Fibroblast of skin of scalp (primary cell): ENCODE results near the gene STAU1.
"Not testable (repeated sequence)": the region's sequence is repeated elsewhere in the genome, so short reads cannot be mapped to it uniquely, and the experiment has no call there.

Source experiments
- DNase-seq: peaks from one replicate; pipeline ENCODE4 v3.0.0-alpha.2; 2013

STAU1 gene

DNA sequence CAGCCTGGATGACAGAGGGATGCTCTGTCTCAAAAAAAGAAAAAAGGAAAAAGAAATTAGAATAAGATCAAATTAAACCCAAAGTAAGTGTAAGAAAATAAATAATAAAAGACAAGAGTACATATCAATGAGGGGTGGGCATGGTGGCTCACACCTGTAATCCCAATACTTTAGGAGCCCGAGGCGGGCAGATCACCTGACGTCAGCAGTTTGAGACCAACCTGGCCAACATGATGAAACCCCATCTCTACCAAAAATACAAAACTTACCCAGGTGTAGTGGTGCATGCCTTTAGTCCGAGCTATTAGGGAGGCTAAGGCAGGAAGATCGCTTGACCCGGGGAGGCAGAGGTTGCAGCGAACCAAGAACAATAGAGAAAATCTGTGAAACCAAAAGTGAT lies 14.9 kb upstream of the STAU1 start:
- DNase-seq: no peak

DNA sequence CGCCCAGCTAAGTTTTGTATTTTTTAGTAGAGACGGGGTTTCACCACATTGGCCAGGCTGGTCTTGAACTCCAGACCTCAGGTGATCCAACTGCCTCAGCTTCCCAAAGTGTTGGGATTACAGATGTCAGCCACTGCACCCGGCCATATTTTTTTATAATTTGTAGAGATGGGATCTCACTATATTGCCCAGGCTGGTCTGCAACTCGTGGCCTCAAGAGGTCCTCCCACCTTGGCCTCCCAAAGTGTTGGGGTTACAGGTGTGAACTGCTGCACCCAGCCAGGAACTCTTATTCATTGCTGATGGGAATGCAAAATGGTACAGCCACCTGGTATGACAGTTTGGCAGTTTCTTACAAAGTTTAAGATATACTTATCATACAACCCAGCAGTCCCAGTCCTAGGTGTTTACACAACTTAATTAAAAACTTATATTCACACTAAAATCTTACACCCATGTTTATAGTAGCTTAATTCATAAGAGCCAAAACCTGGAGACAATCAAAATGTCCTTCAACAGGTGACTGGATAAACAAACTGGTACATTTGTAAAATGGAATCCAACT lies 11.7 kb upstream of the STAU1 start:
- no peak for DNase-seq

DNA sequence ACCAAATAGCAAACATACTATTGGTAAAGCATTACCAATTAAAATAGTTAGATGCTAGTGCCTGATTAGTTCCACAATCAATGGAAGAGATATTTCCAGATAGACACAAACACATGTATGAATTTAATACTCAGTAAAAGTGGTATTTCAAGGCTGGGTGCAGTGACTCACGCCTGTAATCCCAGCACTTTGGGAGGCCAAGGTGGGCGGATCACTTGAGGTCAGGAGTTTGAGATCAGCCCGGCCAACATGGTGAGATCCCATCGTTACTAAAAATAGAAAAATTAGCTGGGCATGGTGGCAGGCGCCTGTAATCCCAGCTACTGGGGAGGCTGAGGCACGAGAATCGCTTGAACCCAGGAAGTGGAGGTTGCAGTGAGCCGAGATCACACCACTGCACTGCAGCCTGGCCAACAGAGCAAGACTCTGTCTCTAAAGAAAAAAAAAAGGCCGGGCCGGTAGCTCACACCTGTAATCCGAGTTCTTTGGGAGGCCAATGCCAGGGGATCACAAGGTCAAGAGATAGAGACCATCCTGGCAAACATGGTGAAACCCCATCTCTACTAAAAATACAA lies 4.9 kb upstream of the STAU1 start:
- not testable (repeated sequence) for DNase-seq

DNA sequence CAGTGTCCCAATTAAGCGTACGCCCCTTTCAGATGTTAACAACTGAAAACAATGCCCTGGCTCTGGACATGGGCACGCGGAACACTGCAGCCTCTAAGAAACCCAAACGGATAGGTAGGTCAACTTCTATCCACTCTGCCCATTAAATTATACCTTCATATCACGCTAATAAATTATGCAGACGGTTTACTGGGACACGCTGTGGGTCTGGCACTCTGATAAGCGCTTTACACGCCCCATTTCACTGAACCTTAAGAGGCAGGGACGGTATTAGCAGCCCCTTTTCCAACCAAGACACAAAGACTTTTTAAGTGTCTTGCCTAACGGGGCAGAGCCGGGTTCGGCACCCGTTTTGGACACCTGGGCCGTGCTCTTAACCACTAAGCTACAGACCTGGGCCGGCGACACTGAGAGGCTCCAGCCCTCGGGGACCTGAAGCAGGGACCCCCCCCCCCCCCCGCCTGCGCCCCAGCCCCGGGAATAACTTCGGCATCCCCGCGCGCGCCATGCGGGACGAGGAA lies 744 bp downstream of the STAU1 start:
- DNase-seq: no peak

DNA sequence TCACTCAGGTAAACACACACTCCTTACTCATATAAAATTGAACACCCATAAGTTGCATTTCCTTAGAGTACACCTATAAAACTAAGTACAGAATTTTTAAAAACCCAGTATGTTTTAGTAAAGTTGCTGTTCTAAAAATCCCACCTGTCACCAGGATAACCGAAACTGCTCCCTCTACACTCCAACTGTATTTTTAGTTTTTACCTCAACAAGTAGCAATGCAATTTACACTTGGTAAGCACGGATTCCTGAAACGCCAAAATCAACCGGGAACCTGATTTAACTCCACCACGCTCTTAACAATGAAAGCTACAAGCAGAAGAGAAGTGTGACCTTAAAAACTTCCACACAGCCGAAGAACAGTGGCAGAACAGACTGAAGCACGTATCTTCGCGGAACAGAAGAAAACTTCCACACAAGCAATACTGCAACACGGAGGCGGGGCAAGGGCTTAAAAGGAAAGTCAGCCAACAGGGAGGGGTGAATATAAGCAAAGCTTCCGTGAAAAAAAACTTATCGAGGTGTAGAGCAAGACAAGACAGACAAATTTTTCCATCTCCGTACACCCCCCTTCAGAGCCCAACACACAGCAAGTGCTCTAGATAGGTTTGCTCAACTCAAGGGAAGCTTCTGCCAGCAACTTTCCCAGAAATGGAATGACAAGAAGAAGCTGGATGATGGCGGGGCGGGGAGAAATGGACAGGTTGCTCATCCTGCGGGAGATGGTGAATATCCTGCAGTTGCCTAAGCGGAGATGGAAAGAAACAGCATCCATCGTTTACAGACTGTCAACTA lies 1.4 kb downstream of the STAU1 start:
- peak; percentile 30 for DNase-seq

DNA sequence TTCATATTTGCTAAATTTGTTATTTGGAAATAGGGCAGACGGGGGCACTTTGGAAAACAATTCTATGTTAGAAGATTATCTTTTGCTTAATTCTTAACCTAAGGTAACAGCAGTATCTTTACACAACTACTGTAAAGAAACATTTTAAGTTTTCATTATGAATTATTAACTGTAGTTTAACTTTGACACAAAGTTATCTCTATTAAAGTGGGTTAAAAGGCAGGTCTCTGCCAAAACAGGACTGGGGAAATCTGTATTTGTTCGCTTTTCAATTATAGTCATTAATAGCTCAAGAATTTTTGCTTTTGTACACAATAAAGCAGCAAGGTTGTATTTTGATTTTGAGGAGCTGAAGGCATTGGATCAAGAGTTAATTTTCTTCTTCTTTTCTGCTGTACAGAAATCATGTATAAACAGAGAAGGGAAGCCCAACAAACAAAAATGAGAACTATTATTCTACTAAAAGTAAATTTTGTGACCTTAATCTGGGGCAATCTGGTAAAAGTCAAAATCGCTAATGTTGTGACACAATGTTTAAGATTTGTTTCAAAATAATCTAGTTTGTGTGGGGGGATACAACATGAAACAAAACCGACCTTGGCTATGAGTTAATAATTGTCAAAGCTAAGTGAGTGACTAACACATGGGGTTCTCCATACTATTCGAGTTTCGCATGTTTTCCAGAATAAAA lies 2.9 kb downstream of the STAU1 start:
- DNase-seq: no peak

DNA sequence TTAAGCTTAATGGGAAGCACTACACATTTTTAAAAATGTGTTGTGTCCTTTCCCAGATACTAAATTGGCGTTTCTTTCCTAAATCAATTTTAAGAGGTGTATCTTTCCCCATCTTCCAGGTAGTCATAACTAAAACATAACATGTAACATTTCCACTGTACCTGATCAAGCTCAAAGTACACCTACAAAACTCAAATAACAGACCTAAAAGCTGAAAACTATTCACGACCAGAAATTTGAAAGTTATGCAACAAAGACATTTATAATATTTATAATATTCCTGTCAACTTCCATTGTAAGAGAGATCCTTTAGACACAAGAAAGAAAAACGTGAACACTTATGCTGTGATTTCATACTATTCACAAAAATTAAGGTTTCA lies 3.5 kb downstream of the STAU1 start:
- DNase-seq: no peak

DNA sequence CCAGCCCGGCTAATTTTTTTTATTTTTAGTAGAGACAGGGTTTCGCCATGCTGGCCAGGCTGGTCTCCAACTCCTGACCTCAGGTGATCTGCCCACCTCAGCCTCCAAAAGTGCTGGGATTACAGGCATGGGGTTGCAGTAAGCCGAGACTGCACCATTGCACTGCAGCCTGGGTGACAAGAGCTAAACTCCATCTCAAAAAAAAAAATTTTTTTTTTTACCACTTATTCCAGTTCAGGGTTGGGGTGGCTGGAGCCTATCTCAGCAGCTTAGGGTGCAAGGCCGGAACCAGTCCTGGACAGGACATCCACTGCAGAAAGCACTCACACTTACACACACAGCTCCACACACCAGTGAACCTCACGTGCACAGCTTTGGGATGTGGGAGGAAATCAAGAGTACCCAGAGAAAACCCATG lies 4.0 kb downstream of the STAU1 start:
- not testable (repeated sequence) for DNase-seq

DNA sequence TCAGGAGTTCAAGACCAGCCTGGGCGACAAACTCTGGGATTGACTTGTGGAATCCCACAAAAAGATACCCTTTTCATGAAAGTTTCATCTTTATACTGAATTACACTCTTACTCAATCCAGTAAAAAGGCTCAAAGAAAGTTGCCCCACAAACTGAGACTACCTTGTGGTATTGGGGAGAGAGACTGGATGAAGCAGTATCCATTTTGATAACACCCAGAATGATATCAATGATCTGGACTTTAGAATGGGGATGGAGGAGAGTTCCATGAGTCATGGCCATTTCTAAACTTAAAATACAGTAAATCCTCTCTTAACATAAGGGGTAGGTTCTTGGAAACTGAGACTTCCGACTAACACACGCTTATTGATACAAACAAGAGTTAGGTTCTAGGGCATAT lies 4.7 kb downstream of the STAU1 start:
- no peak for DNase-seq

DNA sequence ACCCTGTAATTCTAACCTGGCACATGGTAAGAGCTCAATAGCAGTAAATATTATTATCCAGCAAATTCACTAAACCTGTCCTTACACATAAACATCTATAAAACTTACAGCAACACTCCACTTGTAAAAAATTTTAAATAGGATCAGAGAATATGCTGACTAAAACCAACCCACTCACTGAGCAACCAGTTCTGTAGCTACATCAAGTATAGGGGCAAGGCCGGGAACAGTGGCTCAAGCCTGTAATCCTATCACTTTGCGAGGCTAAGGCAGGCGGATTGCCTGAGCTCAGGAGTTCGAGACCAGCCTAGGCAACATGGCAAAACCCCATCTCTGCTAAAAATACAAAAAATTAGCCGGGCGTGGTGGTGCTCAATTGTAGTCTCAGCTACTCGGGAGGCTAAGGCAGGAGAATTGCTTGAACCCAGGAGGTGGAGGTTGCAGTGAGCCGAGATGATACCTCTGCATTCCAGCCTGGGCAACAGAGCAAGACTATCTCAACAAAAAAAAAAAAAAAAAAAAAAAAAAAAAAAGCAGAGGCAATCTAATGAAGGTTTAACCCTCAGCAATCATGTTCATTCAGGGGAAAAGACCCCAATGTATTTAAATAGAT lies 6.8 kb downstream of the STAU1 start:
- DNase-seq: no peak

DNA sequence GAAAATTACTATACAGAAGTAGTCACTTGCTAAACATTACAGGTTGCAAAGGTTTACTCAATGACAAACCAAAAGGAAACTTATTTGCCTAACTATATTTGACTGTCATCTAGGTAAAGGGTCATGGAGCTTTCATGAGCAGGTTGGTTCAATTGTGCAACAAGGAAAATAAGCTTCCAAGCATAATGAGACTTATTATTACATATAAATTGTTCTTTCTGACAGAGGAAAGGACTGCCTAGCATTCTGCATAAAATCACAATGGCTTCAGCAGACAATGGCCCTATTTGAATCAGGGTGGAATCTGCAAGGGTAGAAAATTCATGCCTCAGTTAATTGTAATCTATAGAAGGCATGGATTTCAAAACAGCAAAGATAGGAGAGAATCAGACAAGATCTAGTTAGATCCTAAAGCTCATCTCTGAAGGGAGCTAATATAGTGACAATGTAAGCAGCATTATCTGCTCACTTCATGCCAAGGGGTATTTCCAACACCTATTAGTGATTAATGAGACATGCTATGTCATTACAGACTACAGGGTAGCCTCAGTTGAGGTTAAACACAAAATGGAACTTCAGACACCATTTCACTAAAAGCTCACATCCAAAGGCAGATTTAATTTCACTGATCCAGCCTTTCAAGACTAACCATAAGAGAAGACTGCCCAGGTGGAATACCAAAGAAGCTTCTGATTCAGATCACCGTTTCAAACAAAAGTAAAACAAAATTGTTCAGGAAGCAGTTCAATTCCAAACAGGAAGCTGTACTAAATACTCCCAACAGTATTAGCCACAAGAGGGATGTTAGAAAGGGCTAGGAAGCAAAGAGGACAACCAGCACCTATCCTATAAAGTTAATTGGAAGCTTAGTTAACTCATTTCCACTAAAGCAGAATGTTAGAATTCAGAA lies 8.5 kb downstream of the STAU1 start:
- DNase-seq: no peak

DNA sequence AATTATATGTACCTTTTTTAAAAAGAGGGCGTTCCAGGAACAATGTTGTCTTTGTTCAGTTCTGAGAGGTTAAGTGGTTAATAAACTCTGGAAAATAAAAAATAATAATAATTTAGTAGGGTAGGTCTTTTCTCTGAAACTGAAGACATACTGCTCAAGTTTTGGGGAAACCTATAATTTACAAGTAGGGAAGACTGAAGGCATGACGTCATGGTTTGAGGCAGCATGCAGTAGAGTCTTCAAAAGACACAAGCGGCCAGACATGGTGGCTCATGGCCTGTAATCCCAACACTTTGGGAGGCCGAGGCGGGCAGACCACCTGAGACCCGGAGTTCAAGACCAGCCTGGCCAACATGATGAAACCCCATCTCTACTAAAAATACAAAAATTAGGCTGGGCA lies 14.0 kb downstream of the STAU1 start:
- DNase-seq: no peak

DNA sequence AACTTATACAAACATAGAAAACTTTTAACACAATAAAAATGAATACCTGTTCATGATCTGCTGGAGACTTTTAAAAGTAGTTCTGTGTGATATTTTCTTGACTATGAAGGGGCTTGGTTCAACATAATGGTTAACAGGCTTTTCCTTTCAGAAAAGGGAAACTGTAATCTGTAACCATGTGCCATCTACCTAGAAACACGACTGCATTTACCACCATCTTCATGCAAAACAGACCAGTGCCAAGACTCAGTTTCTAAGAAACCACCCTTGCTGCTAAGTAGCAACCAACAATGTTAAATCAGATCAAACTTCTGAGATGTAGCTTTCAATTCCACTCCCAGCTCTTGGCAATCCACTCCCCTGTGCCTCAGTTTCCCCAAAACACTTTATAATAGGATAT lies 15.7 kb downstream of the STAU1 start:
- no peak for DNase-seq

DNA sequence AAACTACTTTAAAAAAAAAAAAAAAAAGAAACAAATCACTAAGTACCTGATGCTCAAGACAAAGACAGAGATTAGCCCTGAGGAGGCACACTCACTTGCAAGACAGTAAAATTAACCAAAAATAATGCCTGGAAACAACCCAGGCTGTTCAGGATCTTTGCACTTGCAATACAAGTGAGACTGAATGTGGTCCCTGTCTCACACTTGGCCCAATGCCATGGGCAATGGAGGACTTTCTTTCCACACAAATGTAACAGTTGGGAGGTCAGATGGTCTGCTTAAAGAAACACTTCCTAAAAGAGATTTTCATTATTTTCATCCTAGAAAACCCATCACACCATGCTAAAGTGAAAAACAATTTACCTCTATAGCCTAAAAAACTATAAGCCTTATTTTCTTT lies 16.2 kb downstream of the STAU1 start:
- no peak for DNase-seq

DNA sequence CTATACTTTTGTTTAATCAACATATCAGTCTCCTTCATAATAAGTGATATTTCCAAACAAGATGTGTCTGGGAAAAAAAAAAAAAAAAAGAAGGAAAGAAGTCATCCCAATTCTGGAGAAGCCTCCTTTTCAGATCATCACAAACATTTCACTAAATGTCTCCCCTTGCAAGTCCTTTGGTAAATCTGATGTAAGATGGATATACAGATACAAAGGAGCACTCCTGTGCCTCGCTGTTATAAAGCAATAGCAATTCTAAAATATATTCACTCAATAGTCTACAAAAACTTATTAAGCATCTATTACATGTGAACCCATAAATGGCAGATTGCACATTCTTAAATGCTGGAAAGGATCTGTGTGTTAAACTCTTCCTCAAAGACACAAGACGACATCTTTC lies 17.4 kb downstream of the STAU1 start:
- no peak for DNase-seq

DNA sequence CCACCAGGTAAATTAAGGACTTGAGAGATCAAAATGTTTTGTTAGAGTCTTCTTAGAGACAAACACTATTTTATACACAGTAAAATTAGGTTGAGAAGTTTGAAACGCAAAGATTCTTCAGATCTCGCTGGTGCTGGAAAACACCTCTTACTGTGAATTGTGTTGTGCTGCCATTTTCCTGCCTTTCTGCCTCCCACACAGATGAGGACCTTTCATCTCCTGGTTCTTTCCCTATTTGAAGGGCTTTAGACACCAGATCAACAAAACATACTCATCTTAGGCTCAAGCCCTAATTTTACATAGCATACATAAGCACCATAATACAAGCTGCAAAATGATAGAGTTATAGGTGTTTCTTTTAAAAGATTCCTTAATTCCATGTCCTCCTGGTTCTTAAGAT lies 18.6 kb downstream of the STAU1 start:
- DNase-seq: no peak

DNA sequence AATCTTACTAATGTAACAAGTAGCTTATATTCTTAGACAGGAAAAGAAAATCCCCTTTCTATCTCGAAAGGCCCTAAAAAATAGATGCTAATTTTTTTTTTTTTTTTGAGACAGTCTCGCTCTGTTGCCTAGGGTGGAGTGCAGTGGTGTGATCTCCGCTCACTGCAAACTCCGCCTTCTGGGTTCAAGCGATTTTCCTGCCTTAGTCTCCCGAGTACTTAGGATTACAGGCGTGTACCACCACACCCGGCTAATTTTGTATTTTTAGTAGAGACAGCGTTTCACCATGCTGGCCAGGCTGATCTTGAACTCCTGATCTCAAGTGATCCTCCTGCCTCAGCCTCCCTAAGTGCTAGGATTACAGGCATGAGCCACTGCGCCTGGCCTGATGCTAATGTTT lies 19.3 kb downstream of the STAU1 start:
- DNase-seq: not testable (repeated sequence)

DNA sequence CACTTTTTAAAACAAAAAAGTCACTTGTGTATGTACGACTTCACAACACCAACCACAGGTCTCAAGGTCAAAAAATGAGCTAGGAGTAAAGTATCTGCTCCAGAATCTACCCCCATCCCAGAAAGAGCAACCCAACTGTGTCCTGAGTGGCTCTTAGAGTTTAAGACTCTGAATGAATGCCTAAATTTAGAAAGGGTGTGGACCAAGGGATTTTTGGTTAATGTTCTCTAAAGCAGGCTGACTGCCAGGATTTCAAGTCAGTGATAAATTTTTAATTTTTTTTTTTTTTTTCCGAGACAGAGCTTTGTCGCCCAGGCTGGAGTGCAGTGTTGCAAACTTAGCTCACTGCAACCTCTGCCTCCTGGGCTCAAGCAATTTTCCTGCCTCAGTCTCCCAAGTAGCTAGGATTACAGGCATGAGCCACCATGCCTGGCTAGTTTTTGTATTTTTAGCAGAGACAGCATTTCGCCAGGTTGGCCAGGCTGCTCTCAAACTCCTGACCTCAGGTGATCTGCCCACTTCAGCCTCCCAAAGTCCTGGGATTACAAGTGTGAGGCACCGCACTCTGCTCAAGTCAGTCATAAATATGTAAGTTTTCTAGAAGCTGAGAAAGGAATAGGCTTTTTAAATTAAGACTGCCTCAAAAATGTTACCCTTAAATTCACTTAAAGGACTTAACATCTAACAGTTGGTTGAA lies 20.2 kb downstream of the STAU1 start:
- peak; percentile 43 for DNase-seq

DNA sequence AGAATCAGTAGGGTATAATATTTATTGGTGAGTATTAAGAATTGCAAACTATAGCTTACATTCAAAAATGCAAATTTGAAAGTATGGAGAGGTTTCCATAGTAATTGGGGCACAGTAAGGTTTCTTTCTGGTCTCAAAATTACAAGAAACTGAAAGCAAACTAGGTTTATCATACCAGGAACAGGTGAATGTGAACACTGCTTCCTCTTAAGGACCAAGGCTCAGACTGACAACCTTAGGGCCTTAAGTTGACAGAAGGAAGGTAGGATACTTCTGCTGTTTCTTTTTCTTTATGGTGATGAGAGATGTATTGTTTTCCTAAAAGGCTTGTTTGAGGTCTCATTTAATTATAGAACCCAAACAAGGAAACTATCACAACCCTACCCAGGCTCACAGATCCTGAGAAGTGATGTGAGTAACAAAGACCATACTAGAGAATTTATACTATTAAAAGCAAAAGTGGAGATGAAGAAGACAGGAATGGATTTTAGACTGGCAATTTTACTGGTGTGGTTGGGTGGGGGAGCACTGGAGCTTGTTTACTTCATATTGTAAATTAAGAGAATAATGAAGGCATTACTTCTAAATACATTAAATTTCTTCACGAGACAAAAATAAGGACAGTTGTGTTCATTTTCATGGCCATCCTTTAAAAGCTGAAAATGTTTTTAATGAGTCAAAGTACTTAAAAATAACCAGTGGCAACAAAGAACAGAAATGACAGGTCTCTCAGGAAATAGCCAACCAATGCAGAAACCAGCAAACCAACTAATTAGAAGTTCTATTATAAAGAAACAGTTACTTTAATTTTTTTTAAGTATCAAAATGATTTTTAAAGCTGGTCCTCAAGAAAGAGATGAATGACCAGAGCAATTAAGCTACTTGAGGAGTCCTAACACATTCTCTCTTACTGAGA lies 21.3 kb downstream of the STAU1 start:
- DNase-seq: no peak

DNA sequence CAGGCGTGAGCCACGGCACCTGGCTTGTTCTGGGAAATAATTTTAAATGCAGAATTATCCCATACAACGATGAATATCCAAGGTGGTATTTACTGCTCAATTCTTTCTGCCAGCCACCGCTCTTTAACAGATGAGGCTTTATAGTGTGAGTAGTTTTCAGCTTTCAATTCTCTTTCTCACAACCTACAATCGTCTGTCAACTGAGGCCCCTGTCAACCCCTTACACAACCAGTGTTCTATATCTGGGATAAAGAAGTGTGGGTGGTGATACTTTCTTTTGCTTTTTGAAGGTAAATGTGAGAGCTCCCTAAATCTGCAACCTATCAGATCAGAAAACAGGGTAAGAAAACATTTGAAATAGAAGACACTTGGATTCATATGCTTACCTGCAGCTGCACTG lies 22.5 kb downstream of the STAU1 start:
- DNase-seq: no peak
